Measurements from ENCODE around the gene LRRK2.

- TF ChIP-seq CTCF (IDR thresholded peaks at IDR 0.05) (no peak), POLR2A (IDR thresholded peaks at IDR 0.05) (no peak)
These were observed 127.2 kb downstream of the LRRK2 start for GRCh38 chr12:40351976-40352375.

Measured in lower leg skin (tissue), 3 donors.